Subcutaneous abdominal adipose tissue (tissue), 5 donors: ENCODE measurements around the gene FBXO31.

Experiments
- H3K27ac ChIP-seq: one replicate; pipeline ENCODE4 v1.7.0; 2013; ENCODE audit warnings: low read depth, mild to moderate bottlenecking, inconsistent platforms, low read length, moderate library complexity
- H3K27me3 ChIP-seq, 5 donors: one replicate each; pipeline ENCODE4 v1.7.0; 2013; ENCODE audit warnings: low read length in 5 of 5, inconsistent platforms in 1 of 5; ENCODE audit not compliant: control insufficient read depth in 5 of 5, insufficient read depth in 4 of 5
- H3K36me3 ChIP-seq, 5 donors: one replicate each; pipeline ENCODE4 v1.7.0; 2013; ENCODE audit warnings: low read length in 5 of 5; ENCODE audit not compliant: control insufficient read depth in 5 of 5, insufficient read depth in 5 of 5
- H3K4me1 ChIP-seq, 5 donors: one replicate each; pipeline ENCODE4 v1.7.0; 2013; ENCODE audit warnings: low read length in 5 of 5, mild to moderate bottlenecking in 3 of 5, moderate library complexity in 1 of 5; ENCODE audit not compliant: control insufficient read depth in 5 of 5, insufficient read depth in 5 of 5
- H3K4me3 ChIP-seq, 5 donors: one replicate each; pipeline ENCODE4 v1.7.0; 2013; ENCODE audit warnings: low read length in 5 of 5, low read depth in 1 of 5
- H3K9ac ChIP-seq, 5 donors: one replicate each; pipeline ENCODE4 v1.7.0; 2013; ENCODE audit warnings: low read length in 5 of 5, mild to moderate bottlenecking in 4 of 5, moderate library complexity in 3 of 5
- H3K9me3 ChIP-seq, 5 donors: one replicate each; pipeline ENCODE4 v1.7.0; 2013; ENCODE audit warnings: low read length in 5 of 5; ENCODE audit not compliant: control insufficient read depth in 5 of 5
- donor health status: healthy.
- donor health status: healthy.
- donor health status: healthy.
- donor health status: healthy.
- donor health status: healthy.

Gene FBXO31

GRCh38 chr16:87304951-87305350, 78.6 kb downstream of the FBXO31 start:
- Histone ChIP-seq H3K4me1 (no peaks in the 10 kb centered on the region), H3K9me3 (peaks cover 0 to 4% (median 0%) of the 10 kb centered on the region in 5 donors), H3K27me3 (no peaks in the 10 kb centered on the region), H3K36me3 (no peaks in the 10 kb centered on the region), H3K4me3 (no peak overlapping the region), H3K9ac (no peak overlapping the region), H3K27ac (no peak overlapping the region)

- H3K36me3 ChIP-seq: peaks cover 0 to 4% (median 0%) of the 10 kb centered on the region in 5 donors
These were observed 79.5 kb downstream of the FBXO31 start for GRCh38 chr16:87303962-87304521.

GRCh38 chr16:87303431-87303930, 80.1 kb downstream of the FBXO31 start:
- H3K9me3 ChIP-seq: no peaks in the 10 kb centered on the region

More at GRCh38 chr16:87303962-87304521, 79.5 kb downstream of the FBXO31 start:
- H3K27me3 ChIP-seq: no peaks in the 10 kb centered on the region
- H3K4me1 ChIP-seq: no peaks in the 10 kb centered on the region
- H3K4me3 ChIP-seq: no peak overlapping the region
- peaks cover 0 to 4% (median 0%) of the 10 kb centered on the region in 5 donors for H3K9me3 ChIP-seq
- H3K27ac ChIP-seq: no peak overlapping the region
- no peak overlapping the region for H3K9ac ChIP-seq

GRCh38 chr16:87298857-87299465, 84.6 kb downstream of the FBXO31 start:
- Histone ChIP-seq H3K27me3 (no peaks in the 10 kb centered on the region), H3K9me3 (no peaks in the 10 kb centered on the region), H3K4me1 (peaks cover 0 to 5% (median 0%) of the 10 kb centered on the region in 5 donors), H3K4me3 (no peak overlapping the region), H3K36me3 (peaks cover 0 to 5% (median 0%) of the 10 kb centered on the region in 5 donors), H3K9ac (no peak overlapping the region), H3K27ac (no peak overlapping the region)

More at GRCh38 chr16:87303431-87303930, 80.1 kb downstream of the FBXO31 start:
- Histone ChIP-seq H3K36me3 (peaks cover 0 to 5% (median 0%) of the 10 kb centered on the region in 5 donors), H3K4me1 (no peaks in the 10 kb centered on the region), H3K9ac (no peak overlapping the region), H3K27ac (no peak overlapping the region), H3K4me3 (no peak overlapping the region), H3K27me3 (no peaks in the 10 kb centered on the region)

GRCh38 chr16:87297918-87298631, 85.5 kb downstream of the FBXO31 start:
- Histone ChIP-seq H3K9me3 (no peaks in the 10 kb centered on the region), H3K36me3 (peaks cover 0 to 5% (median 0%) of the 10 kb centered on the region in 5 donors), H3K9ac (no peak overlapping the region), H3K27ac (no peak overlapping the region), H3K4me1 (peaks cover 0 to 5% (median 0%) of the 10 kb centered on the region in 5 donors), H3K4me3 (no peak overlapping the region), H3K27me3 (no peaks in the 10 kb centered on the region)

- H3K36me3 ChIP-seq: peaks cover 0 to 5% (median 0%) of the 10 kb centered on the region in 5 donors
- no peaks in the 10 kb centered on the region for H3K27me3 ChIP-seq
- peaks cover 0 to 5% (median 0%) of the 10 kb centered on the region in 5 donors for H3K4me1 ChIP-seq
- no peaks in the 10 kb centered on the region for H3K9me3 ChIP-seq
- H3K27ac ChIP-seq: no peak overlapping the region
- no peak overlapping the region for H3K9ac ChIP-seq
- no peak overlapping the region for H3K4me3 ChIP-seq
These were observed 86.2 kb downstream of the FBXO31 start for GRCh38 chr16:87297407-87297806.

GRCh38 chr16:87295661-87296531, 87.7 kb downstream of the FBXO31 start:
- no peak overlapping the region for H3K27ac ChIP-seq
- no peak overlapping the region for H3K4me3 ChIP-seq
- H3K4me1 ChIP-seq: peaks cover 0 to 5% (median 0%) of the 10 kb centered on the region in 5 donors
- H3K27me3 ChIP-seq: no peaks in the 10 kb centered on the region
- peaks cover 0 to 7% (median 0%) of the 10 kb centered on the region in 5 donors for H3K9me3 ChIP-seq
- H3K36me3 ChIP-seq: peaks cover 0 to 5% (median 0%) of the 10 kb centered on the region in 5 donors
- no peak overlapping the region for H3K9ac ChIP-seq

- H3K36me3 ChIP-seq: peaks cover 0 to 5% (median 0%) of the 10 kb centered on the region in 5 donors
- H3K4me1 ChIP-seq: peaks cover 0 to 5% (median 0%) of the 10 kb centered on the region in 5 donors
- no peak overlapping the region for H3K4me3 ChIP-seq
- no peak overlapping the region for H3K27ac ChIP-seq
- H3K9me3 ChIP-seq: peaks cover 0 to 7% (median 0%) of the 10 kb centered on the region in 5 donors
- no peaks in the 10 kb centered on the region for H3K27me3 ChIP-seq
- H3K9ac ChIP-seq: no peak overlapping the region
These were observed 88.3 kb downstream of the FBXO31 start for GRCh38 chr16:87295259-87295658.

- peaks cover 0 to 4% (median 0%) of the 10 kb centered on the region in 5 donors for H3K36me3 ChIP-seq
- peaks cover 0 to 7% (median 0%) of the 10 kb centered on the region in 5 donors for H3K9me3 ChIP-seq
These were observed 89.6 kb downstream of the FBXO31 start for GRCh38 chr16:87293990-87294389.

More at GRCh38 chr16:87293990-87294389, 89.6 kb downstream of the FBXO31 start:
- Histone ChIP-seq H3K27ac (no peak overlapping the region), H3K4me3 (no peak overlapping the region), H3K4me1 (peaks cover 0 to 5% (median 0%) of the 10 kb centered on the region in 5 donors), H3K9ac (no peak overlapping the region), H3K27me3 (no peaks in the 10 kb centered on the region)
